Fibroblast of lung (primary cell): Measurements from ENCODE around the gene ZNF521. TPM values are rescaled to one million over a fixed set of nuclear protein-coding genes. Genes with fewer than 3 reads are reported as not detected.

ENCODE experiments used
- DNase-seq, 2 donors: peaks; one replicate each; pipeline versions ENCODE4 v3.0.0 to v3.0.0-alpha.2; 2010; ENCODE audit warnings: low read depth in 2 of 2
- H2AFZ ChIP-seq: 2 replicates; pipeline ENCODE4 v1.5.1; 2012; ENCODE audit warnings: low read length, control low read depth, inconsistent platforms
- H3K27ac ChIP-seq: 2 replicates; pipeline ENCODE4 v1.5.1; 2011; ENCODE audit warnings: low read length, control low read depth; ENCODE audit not compliant: insufficient read depth
- H3K27me3 ChIP-seq: 2 replicates; pipeline ENCODE4 v1.5.1; 2011; ENCODE audit warnings: mild to moderate bottlenecking, low read length; ENCODE audit not compliant: control insufficient read depth, insufficient read depth
- H3K36me3 ChIP-seq: 2 replicates; pipeline ENCODE4 v1.5.1; 2011; ENCODE audit warnings: low read length; ENCODE audit not compliant: control insufficient read depth, insufficient read depth
- H3K4me1 ChIP-seq: 2 replicates; pipeline ENCODE4 v1.5.1; 2011; ENCODE audit warnings: low read length; ENCODE audit not compliant: control insufficient read depth, insufficient read depth; ENCODE audit errors: extremely low read depth
- H3K4me2 ChIP-seq: 2 replicates; pipeline ENCODE4 v1.5.1; 2011; ENCODE audit warnings: low read length, control low read depth; ENCODE audit not compliant: insufficient read depth; ENCODE audit errors: extremely low read depth
- H3K4me3 ChIP-seq, 4 experiments: fragments of 200-600 bp in 1 of 4; sonication (generic) in 1 of 4; replicated peaks in 1 of 4; 2 replicates each; pipeline ENCODE4 v1.5.1; 2011 to 2016; ENCODE audit warnings: low read length in 4 of 4, low read depth in 3 of 4, mild to moderate bottlenecking in 3 of 4, control low read depth in 2 of 4, inconsistent platforms in 1 of 4, mixed read lengths in 1 of 4; ENCODE audit not compliant: insufficient read depth in 1 of 4; ENCODE audit errors: control extremely low read depth in 1 of 4
- H3K79me2 ChIP-seq: 2 replicates; pipeline ENCODE4 v1.5.1; 2012; ENCODE audit warnings: mild to moderate bottlenecking, low read length, inconsistent platforms; ENCODE audit not compliant: control insufficient read depth, insufficient read depth
- H3K9ac ChIP-seq: 2 replicates; pipeline ENCODE4 v1.5.1; 2011; ENCODE audit warnings: mild to moderate bottlenecking, low read length, control low read depth; ENCODE audit not compliant: insufficient read depth
- H3K9me3 ChIP-seq: 2 replicates; pipeline ENCODE4 v1.5.1; 2012; ENCODE audit warnings: low read depth, low read length; ENCODE audit not compliant: control insufficient read depth, insufficient read depth
- H4K20me1 ChIP-seq: 2 replicates; pipeline ENCODE4 v1.5.1; 2011; ENCODE audit warnings: low read length; ENCODE audit not compliant: control insufficient read depth, insufficient read depth; ENCODE audit errors: extremely low read depth
- CTCF ChIP-seq, 2 donors: IDR thresholded peaks in 1 of 2; conservative IDR thresholded peaks in 1 of 2; 1 replicate in 1 of 2; 2 replicates in 1 of 2; pipeline ENCODE4 v1.5.1; 2011 to 2012; ENCODE audit warnings: low read length in 2 of 2, control low read depth in 1 of 2, inconsistent platforms in 1 of 2, low read depth in 1 of 2, mild to moderate bottlenecking in 1 of 2
- EZH2 ChIP-seq: IDR thresholded peaks from 2 replicates; pipeline ENCODE4 v1.5.1; 2012; ENCODE audit warnings: low read length, control low read depth, mild to moderate bottlenecking; ENCODE audit errors: missing control alignments
- polyA plus RNA-seq, 2 donors: library from polyadenylated mRNA; depleted of rRNA in 1 of 2; stranded (reverse) in 1 of 2; unstranded in 1 of 2; fragments of >200 nt; gene quantifications; 2 replicates each; pipeline ENCODE4 v1.2.1, GENCODE V29; 2011 to 2012; ENCODE audit warnings: missing spikeins in 1 of 2
- total RNA-seq: library from RNA; depleted of rRNA; stranded (reverse); fragments of >200 nt; gene quantifications from 2 replicates; pipeline ENCODE4 v1.2.1, GENCODE V29; 2014

Gene ZNF521
- total and polyA plus RNA-seq, 2 donors (not counting 1 experiment from before 2014, with no cell fraction given): 25.2 to 43.6 TPM

- H2AFZ ChIP-seq: no peak overlapping the region
- H3K27ac ChIP-seq: no peak overlapping the region
- no peak overlapping the region for H3K4me3 ChIP-seq
- peak overlapping the region; percentile 48 for H3K4me2 ChIP-seq
- TF ChIP-seq CTCF (conservative IDR thresholded peaks at IDR 0.05 in 1 of 2, IDR thresholded peaks at IDR 0.05 in 1 of 2; ENCODE audit: low read depth in 1 of 2, low read length in 2 of 2) (no peak), EZH2 (no peak)
- H3K27me3 ChIP-seq: no peaks in the 10 kb centered on the region
- DNase-seq: peak in 1 of 2 donors; percentile 31
- H3K36me3 ChIP-seq: no peaks in the 10 kb centered on the region
- H3K4me1 ChIP-seq: peaks cover 21% of the 10 kb centered on the region
- H3K79me2 ChIP-seq: no peaks in the 10 kb centered on the region
- H4K20me1 ChIP-seq: no peaks in the 10 kb centered on the region
- H3K9me3 ChIP-seq: no peaks in the 10 kb centered on the region
- no peak overlapping the region for H3K9ac ChIP-seq
These were observed 106.9 kb downstream of the ZNF521 start for GRCh38 chr18:25244924-25245698.

- no peak overlapping the region for H3K4me3 ChIP-seq
- no peaks in the 10 kb centered on the region for H4K20me1 ChIP-seq
- no peak for DNase-seq
- no peaks in the 10 kb centered on the region for H3K27me3 ChIP-seq
- no peak overlapping the region for H3K4me2 ChIP-seq
- H3K36me3 ChIP-seq: no peaks in the 10 kb centered on the region
- H3K4me1 ChIP-seq: peaks cover 21% of the 10 kb centered on the region
- H3K9ac ChIP-seq: no peak overlapping the region
- no peaks in the 10 kb centered on the region for H3K79me2 ChIP-seq
- no peak overlapping the region for H2AFZ ChIP-seq
- H3K27ac ChIP-seq: peak overlapping the region; percentile 39
- TF ChIP-seq CTCF (conservative IDR thresholded peaks at IDR 0.05 in 1 of 2, IDR thresholded peaks at IDR 0.05 in 1 of 2; ENCODE audit: low read depth in 1 of 2, low read length in 2 of 2): no peak
- no peak for TF ChIP-seq EZH2
- H3K9me3 ChIP-seq: no peaks in the 10 kb centered on the region
These were observed 107.8 kb downstream of the ZNF521 start for GRCh38 chr18:25244170-25244569.

- Histone ChIP-seq H4K20me1 (no peaks in the 10 kb centered on the region), H3K4me2 (no peak overlapping the region)
These were observed 108.2 kb downstream of the ZNF521 start for GRCh38 chr18:25243754-25244153.

More at GRCh38 chr18:25243754-25244153, 108.2 kb downstream of the ZNF521 start:
- H3K4me3 ChIP-seq: no peak overlapping the region
- TF ChIP-seq EZH2 (no peak), CTCF (conservative IDR thresholded peaks at IDR 0.05 in 1 of 2, IDR thresholded peaks at IDR 0.05 in 1 of 2; ENCODE audit: low read depth in 1 of 2, low read length in 2 of 2) (no peak)
- peaks cover 21% of the 10 kb centered on the region for H3K4me1 ChIP-seq
- no peaks in the 10 kb centered on the region for H3K9me3 ChIP-seq
- DNase-seq: no peak
- no peak overlapping the region for H3K27ac ChIP-seq
- no peaks in the 10 kb centered on the region for H3K27me3 ChIP-seq
- no peak overlapping the region for H2AFZ ChIP-seq
- no peaks in the 10 kb centered on the region for H3K36me3 ChIP-seq
- no peaks in the 10 kb centered on the region for H3K79me2 ChIP-seq
- no peak overlapping the region for H3K9ac ChIP-seq
